SK-N-MC (cell line): Measurements from ENCODE around the gene TVP23A.

ENCODE experiments used
- EZH2 ChIP-seq: fragments of 200-600 bp; sonication (generic); IDR thresholded peaks from one replicate; pipeline ENCODE4 v1.6.1; 2017; ENCODE audit warnings: antibody characterized with exemption
- FOXP2 ChIP-seq: optimal IDR thresholded peaks from 2 replicates; pipeline ENCODE3; 2011; ENCODE audit warnings: mild to moderate bottlenecking, moderate library complexity; ENCODE audit not compliant: insufficient read depth; ENCODE audit errors: extremely low read length, control extremely low read depth
- POLR2AphosphoS5 ChIP-seq: IDR thresholded peaks from 2 replicates; pipeline ENCODE4 v1.6.1; 2012; ENCODE audit warnings: mild to moderate bottlenecking, low read depth, low read length, borderline replicate concordance

GRCh38 chr16:10777356-10777755 is 41.2 kb downstream of the TVP23A start:
- no peak for TF ChIP-seq POLR2AphosphoS5
- TF ChIP-seq EZH2: no peak
- no peak for TF ChIP-seq FOXP2
